Activated CD8-positive, alpha-beta T cell treated with anti-CD3 and anti-CD28 coated beads for 36 hours (primary cell): ENCODE measurements around the gene ZMIZ1. TPM values are rescaled to one million over a fixed set of nuclear protein-coding genes. Genes with fewer than 3 reads are reported as not detected.
A peak's percentile ranks its signal among the peaks of the same experiment; 100 is the strongest.

Experiments used
- ATAC-seq: fragments of 200-7000 bp; cut with Tn5 transposase; one replicate; pipeline ENCODE4 v1.10.0; 2021; ENCODE audit warnings: mild to moderate bottlenecking, moderate library complexity
- CTCF ChIA-PET: fragments of 350-600 bp; sonication (Branson Sonifier 250); formaldehyde crosslinking; loops from one replicate; lab custom pipeline; 2021; ENCODE audit warnings: antibody characterized with exemption; lab: Charles Lee
- POLR2A ChIA-PET: fragments of 350-600 bp; sonication (Branson Sonifier 250); formaldehyde crosslinking; loops from one replicate; lab custom pipeline; 2021; ENCODE audit warnings: antibody characterized with exemption; lab: Charles Lee
- DNase-seq: peaks from one replicate; pipeline ENCODE4 v3.0.0-alpha.2; 2020
- H3K27ac Mint-ChIP-seq: one replicate; pipeline ENCODE4 v1.8.0; 2021; ENCODE audit warnings: mild to moderate bottlenecking, mixed read lengths
- H3K27me3 Mint-ChIP-seq: one replicate; pipeline ENCODE4 v1.8.0; 2021; ENCODE audit warnings: mixed read lengths
- H3K36me3 Mint-ChIP-seq: one replicate; pipeline ENCODE4 v1.8.0; 2021; ENCODE audit warnings: low read depth, mixed read lengths
- H3K4me1 Mint-ChIP-seq: one replicate; pipeline ENCODE4 v1.8.0; 2021; ENCODE audit warnings: low read depth, mixed read lengths
- H3K4me3 Mint-ChIP-seq: one replicate; pipeline ENCODE4 v1.8.0; 2021; ENCODE audit warnings: mild to moderate bottlenecking, moderate library complexity, mixed read lengths
- H3K9me3 Mint-ChIP-seq: one replicate; pipeline ENCODE4 v1.8.0; 2021; ENCODE audit warnings: mixed read lengths
- intact Hi-C: fragments of 100-400 bp; cut with micrococcal nuclease; formaldehyde crosslinking; loops from one replicate; pipeline ENCODE4 v1.10.0; 2022
- total RNA-seq, 2 experiments: library from RNA; stranded (reverse); gene quantifications; one replicate each; pipeline ENCODE4 v1.2.3, GENCODE V29; 2021
- TF ChIP-seq, protein P1 (sequence below): fragments of 200-600 bp; IDR thresholded peaks from one replicate; pipeline ENCODE4 v1.8.0; 2022; ENCODE audit warnings: antibody characterized with exemption, mild to moderate bottlenecking

Gene ZMIZ1
- total RNA-seq, 2 experiments from 2014 or later = 46.5 to 52.2 TPM

DNA sequence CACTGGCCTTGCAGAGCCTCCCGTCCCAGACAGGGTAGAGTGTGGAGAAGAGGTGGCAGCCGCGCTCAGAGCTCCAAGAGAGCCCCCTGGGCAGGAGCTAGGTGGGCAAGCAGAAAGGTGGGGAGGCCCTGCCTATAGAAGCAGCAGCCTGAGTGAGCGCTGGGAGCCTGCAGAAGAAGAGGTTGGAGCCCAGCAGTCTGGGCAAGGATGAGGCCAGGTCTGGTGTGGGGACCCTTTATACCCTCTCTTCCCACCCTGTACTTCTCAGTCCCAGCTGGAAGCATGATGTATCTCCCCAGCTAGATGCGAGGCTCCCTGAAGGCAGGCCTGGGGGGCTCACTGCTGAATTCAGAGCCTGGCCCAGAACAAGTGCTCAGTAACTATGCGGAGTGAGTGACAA, 44.5 kb upstream of the ZMIZ1 start:
- Mint-ChIP-seq H3K4me1 (peaks cover 41% of the 10 kb centered on the region), H3K27ac (peak overlapping the region; percentile 11)
- POLR2A ChIA-PET = interaction anchor here (0.7 to 1.5 kb wide), 3 partner anchors 8 to 47 kb away, joined by 3 to 6 read pairs (median 3); no protein-coding TSS in a partner anchor

DNA sequence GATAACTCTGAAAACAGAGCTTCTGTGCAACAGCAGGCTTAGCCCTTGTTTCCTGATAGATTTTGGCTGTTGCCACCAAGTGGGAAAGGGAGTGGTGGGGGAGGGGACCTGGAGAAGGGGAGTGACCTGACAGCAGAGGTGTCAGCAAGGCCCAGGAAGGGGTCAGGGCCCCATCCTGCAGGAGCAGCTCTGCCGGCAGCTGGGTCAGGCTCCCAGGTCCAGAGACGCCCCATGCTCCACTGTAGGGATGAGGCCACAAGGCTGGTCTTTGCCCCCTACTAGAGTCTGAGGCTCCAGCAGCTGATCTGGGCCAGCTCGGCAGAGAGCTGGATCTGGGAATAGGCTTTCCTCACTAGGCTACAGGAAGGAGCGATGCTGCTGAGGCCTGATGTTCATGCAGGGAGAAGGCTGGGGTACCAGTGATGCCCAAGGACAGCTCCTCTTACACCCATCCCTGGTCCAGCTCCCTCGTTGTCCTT, 44.0 kb upstream of the ZMIZ1 start:
- Mint-ChIP-seq H3K36me3 (no peaks in the 10 kb centered on the region), H3K27ac (peak overlapping the region; percentile 28)
- CTCF ChIA-PET = interaction anchor here (0.5 to 1.7 kb wide), 4 partner anchors 27 to 1074 kb away, joined by 3 to 4 read pairs (median 3); no protein-coding TSS in a partner anchor

More for the DNA sequence above, 44.5 kb upstream of the ZMIZ1 start:
- ATAC-seq = no peak
- intact Hi-C loops = no loop called here
- Mint-ChIP-seq H3K9me3 (no peaks in the 10 kb centered on the region), H3K27me3 (no peaks in the 10 kb centered on the region), H3K36me3 (no peaks in the 10 kb centered on the region), H3K4me3 (no peak overlapping the region)
- CTCF ChIA-PET = interaction anchor here (1.1 to 1.7 kb wide), 3 partner anchors 28 to 171 kb away, joined by 3 to 4 read pairs (median 3); no protein-coding TSS in a partner anchor
- TF ChIP-seq, protein P1, sequence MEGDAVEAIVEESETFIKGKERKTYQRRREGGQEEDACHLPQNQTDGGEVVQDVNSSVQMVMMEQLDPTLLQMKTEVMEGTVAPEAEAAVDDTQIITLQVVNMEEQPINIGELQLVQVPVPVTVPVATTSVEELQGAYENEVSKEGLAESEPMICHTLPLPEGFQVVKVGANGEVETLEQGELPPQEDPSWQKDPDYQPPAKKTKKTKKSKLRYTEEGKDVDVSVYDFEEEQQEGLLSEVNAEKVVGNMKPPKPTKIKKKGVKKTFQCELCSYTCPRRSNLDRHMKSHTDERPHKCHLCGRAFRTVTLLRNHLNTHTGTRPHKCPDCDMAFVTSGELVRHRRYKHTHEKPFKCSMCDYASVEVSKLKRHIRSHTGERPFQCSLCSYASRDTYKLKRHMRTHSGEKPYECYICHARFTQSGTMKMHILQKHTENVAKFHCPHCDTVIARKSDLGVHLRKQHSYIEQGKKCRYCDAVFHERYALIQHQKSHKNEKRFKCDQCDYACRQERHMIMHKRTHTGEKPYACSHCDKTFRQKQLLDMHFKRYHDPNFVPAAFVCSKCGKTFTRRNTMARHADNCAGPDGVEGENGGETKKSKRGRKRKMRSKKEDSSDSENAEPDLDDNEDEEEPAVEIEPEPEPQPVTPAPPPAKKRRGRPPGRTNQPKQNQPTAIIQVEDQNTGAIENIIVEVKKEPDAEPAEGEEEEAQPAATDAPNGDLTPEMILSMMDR = no peak
- DNase-seq = no peak

DNA sequence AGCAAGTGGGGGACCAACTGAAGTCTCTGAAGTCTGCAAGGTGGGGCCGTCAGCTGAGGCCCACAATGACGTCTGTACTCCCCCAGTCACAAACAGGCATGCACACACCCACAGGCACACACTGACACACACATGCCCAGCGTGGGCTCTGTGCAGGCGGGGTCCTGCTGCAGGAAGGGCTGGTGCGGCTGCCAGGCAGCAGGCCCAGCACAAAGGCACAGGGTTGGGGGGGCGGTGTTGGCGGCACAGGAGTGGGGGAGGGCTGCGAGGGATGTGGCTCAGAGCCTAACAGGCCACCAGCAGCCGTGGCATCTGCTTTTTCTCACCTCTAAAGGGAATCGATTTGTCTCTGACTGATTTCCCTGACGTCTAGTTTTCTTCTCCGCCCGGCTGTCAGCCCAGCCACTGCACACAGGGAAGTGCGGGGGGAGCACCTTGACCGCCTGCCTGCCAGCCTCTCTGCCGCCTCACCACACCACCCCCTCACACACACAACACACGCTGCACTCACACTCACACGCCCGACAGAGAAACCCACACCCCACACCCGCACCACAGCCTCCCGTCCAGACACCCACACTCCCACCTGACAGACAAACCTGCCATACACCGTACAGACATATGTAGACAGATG, 43.5 kb upstream of the ZMIZ1 start:
- POLR2A ChIA-PET = interaction anchor here (0.7 to 0.9 kb wide), 2 partner anchors 9 to 15 kb away, joined by 3 read pairs; no protein-coding TSS in a partner anchor
- DNase-seq (peak; percentile 86), ATAC-seq (peak; percentile 74)
- Mint-ChIP-seq H3K36me3 (no peaks in the 10 kb centered on the region), H3K9me3 (no peaks in the 10 kb centered on the region), H3K4me1 (peaks cover 41% of the 10 kb centered on the region), H3K27me3 (no peaks in the 10 kb centered on the region), H3K4me3 (no peak overlapping the region), H3K27ac (peak overlapping the region; percentile 53)
- intact Hi-C loops = no loop called here
- CTCF ChIA-PET = interaction anchor here (0.5 to 1.7 kb wide), 3 partner anchors 37 to 1074 kb away, joined by 3 read pairs; no protein-coding TSS in a partner anchor
- TF ChIP-seq, protein P1 = no peak

More for the DNA sequence above, 44.0 kb upstream of the ZMIZ1 start:
- DNase-seq (no peak), ATAC-seq (no peak)
- H3K9me3 Mint-ChIP-seq = no peaks in the 10 kb centered on the region
- TF ChIP-seq, protein P1 = no peak
- H3K27me3 Mint-ChIP-seq = no peaks in the 10 kb centered on the region
- POLR2A ChIA-PET = interaction anchor here (0.7 to 0.9 kb wide), 2 partner anchors 9 to 16 kb away, joined by 3 read pairs; no protein-coding TSS in a partner anchor
- H3K4me3 Mint-ChIP-seq = no peak overlapping the region
- intact Hi-C loops = no loop called here
- H3K4me1 Mint-ChIP-seq = peaks cover 41% of the 10 kb centered on the region

DNA sequence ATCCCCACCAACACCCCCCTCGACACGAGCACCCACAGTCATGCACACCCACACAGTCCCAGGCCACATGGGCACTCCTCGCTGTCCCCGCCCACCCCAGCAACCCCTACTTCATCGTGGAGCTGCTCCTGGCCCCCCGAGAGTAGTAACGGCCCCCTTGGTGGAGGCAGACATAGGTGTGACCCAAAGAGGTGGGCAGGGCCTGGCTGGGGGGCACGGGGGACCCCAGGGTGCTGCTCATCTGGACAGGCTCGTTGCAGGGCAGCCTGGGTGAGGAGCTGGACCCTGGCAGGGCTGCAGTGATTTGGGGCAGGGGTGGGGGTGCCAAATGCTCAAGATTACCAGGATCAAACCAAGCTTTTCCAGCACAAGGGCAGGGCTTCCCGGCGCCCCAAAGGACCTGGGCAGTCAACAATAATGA, 42.4 kb upstream of the ZMIZ1 start:
- CTCF ChIA-PET = no interaction called here
- H3K27ac Mint-ChIP-seq = no peak overlapping the region
- H3K4me3 Mint-ChIP-seq = no peak overlapping the region
- TF ChIP-seq, protein P1 = no peak
- no peaks in the 10 kb centered on the region for H3K9me3 Mint-ChIP-seq
- peaks cover 41% of the 10 kb centered on the region for H3K4me1 Mint-ChIP-seq
- DNase-seq (peak; percentile 16), ATAC-seq (no peak)
- no peaks in the 10 kb centered on the region for H3K27me3 Mint-ChIP-seq
- POLR2A ChIA-PET = interaction anchor here (0.7 kb wide), 1 partner anchor 566 kb away, joined by 3 read pairs; no protein-coding TSS in a partner anchor
- intact Hi-C loops = no loop called here
- H3K36me3 Mint-ChIP-seq = no peaks in the 10 kb centered on the region

DNA sequence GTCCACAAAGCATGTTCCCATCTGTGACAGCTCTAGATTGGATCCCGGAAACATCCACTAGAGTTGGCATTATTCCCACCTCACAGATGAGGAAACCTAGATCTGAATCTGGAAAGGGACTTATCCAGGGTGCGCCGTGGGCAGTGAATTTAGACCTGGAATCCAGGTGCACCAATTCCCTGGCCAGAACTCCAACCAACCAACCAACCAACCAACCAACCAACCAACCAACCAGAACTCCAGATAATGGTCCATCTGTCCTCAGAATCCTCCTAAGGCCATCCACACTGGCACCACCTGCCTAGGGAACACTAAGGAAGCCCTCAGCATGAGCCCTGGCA, 42.0 kb upstream of the ZMIZ1 start:
- DNase-seq = no peak
- TF ChIP-seq, protein P1 = no peak
- POLR2A ChIA-PET = interaction anchor here (0.7 to 1.2 kb wide), 3 partner anchors 12 to 566 kb away, joined by 3 read pairs; no protein-coding TSS in a partner anchor
- H3K9me3 Mint-ChIP-seq = no peaks in the 10 kb centered on the region
- CTCF ChIA-PET = no interaction called here
- ATAC-seq = no peak
- H3K4me1 Mint-ChIP-seq = peaks cover 41% of the 10 kb centered on the region
- H3K4me3 Mint-ChIP-seq = no peak overlapping the region
- intact Hi-C loops = no loop called here
- no peaks in the 10 kb centered on the region for H3K27me3 Mint-ChIP-seq
- no peaks in the 10 kb centered on the region for H3K36me3 Mint-ChIP-seq
- H3K27ac Mint-ChIP-seq = peak overlapping the region; percentile 63
